Nephron (organoid): ENCODE measurements around the gene NDUFB5.

Experiments used
- H3K27ac Mint-ChIP-seq, 3 experiments: 2 replicates each; pipeline ENCODE4 v1.8.0; 2020; ENCODE audit warnings: mixed read lengths in 3 of 3, mild to moderate bottlenecking in 2 of 3, moderate library complexity in 1 of 3
- H3K27me3 Mint-ChIP-seq: 2 replicates; pipeline ENCODE4 v1.8.0; 2021; ENCODE audit warnings: low read depth, mild to moderate bottlenecking, moderate library complexity, mixed read lengths
- H3K36me3 Mint-ChIP-seq: 2 replicates; pipeline ENCODE4 v1.8.0; 2020; ENCODE audit warnings: low read depth, mixed read lengths
- H3K4me1 Mint-ChIP-seq: 2 replicates; pipeline ENCODE4 v1.8.0; 2020; ENCODE audit warnings: mixed read lengths
- H3K4me3 Mint-ChIP-seq, 3 experiments: 2 replicates each; pipeline ENCODE4 v1.8.0; 2020; ENCODE audit warnings: mild to moderate bottlenecking in 3 of 3, mixed read lengths in 3 of 3, moderate library complexity in 2 of 3
- H3K9me3 Mint-ChIP-seq: 2 replicates; pipeline ENCODE4 v1.8.0; 2020; ENCODE audit warnings: mixed read lengths
- TF ChIP-seq, protein P1 (sequence below), 3 experiments: fragments of 200-600 bp; sonication (generic); IDR thresholded peaks; one replicate each; pipeline ENCODE4 v1.5.0; 2021; ENCODE audit warnings: antibody characterized with exemption in 3 of 3; ENCODE audit not compliant: unreplicated experiment in 3 of 3

NDUFB5 gene

GRCh38 chr3:179653096-179653797 is 48.7 kb downstream of the NDUFB5 start:
- Mint-ChIP-seq H3K27me3 (peaks cover 4% of the 10 kb centered on the region), H3K36me3 (peaks cover 9% of the 10 kb centered on the region), H3K4me3 (peak overlapping the region; percentile 92 to 98 (median 98)), H3K4me1 (peaks cover 39% of the 10 kb centered on the region), H3K9me3 (no peaks in the 10 kb centered on the region), H3K27ac (peak overlapping the region; percentile 92 to 97 (median 96))
- TF ChIP-seq, protein P1, sequence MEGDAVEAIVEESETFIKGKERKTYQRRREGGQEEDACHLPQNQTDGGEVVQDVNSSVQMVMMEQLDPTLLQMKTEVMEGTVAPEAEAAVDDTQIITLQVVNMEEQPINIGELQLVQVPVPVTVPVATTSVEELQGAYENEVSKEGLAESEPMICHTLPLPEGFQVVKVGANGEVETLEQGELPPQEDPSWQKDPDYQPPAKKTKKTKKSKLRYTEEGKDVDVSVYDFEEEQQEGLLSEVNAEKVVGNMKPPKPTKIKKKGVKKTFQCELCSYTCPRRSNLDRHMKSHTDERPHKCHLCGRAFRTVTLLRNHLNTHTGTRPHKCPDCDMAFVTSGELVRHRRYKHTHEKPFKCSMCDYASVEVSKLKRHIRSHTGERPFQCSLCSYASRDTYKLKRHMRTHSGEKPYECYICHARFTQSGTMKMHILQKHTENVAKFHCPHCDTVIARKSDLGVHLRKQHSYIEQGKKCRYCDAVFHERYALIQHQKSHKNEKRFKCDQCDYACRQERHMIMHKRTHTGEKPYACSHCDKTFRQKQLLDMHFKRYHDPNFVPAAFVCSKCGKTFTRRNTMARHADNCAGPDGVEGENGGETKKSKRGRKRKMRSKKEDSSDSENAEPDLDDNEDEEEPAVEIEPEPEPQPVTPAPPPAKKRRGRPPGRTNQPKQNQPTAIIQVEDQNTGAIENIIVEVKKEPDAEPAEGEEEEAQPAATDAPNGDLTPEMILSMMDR (IDR thresholded peaks at IDR 0.05; ENCODE audit: unreplicated experiment in 3 of 3), result no peak

GRCh38 chr3:179655236-179655635 is 50.6 kb downstream of the NDUFB5 start:
- Mint-ChIP-seq H3K36me3 (peaks cover 9% of the 10 kb centered on the region), H3K4me1 (peaks cover 55% of the 10 kb centered on the region), H3K27ac (peak overlapping the region in 2 of 3 experiments; percentile 16 to 64)

GRCh38 chr3:179658606-179659005 is 54.0 kb downstream of the NDUFB5 start:
- TF ChIP-seq, protein P1 (IDR thresholded peaks at IDR 0.05; ENCODE audit: unreplicated experiment in 3 of 3), result no peak
- Mint-ChIP-seq H3K9me3 (no peaks in the 10 kb centered on the region), H3K27me3 (no peaks in the 10 kb centered on the region), H3K4me1 (peaks cover 76% of the 10 kb centered on the region), H3K36me3 (peaks cover 9% of the 10 kb centered on the region), H3K4me3 (peak overlapping the region in 1 of 3 experiments; percentile 53), H3K27ac (peak overlapping the region in 2 of 3 experiments; percentile 29 to 32)

More at GRCh38 chr3:179655236-179655635, 50.6 kb downstream of the NDUFB5 start:
- TF ChIP-seq, protein P1 (IDR thresholded peaks at IDR 0.05; ENCODE audit: unreplicated experiment in 3 of 3), result no peak
- peak overlapping the region; percentile 92 to 98 (median 98) for H3K4me3 Mint-ChIP-seq
- H3K9me3 Mint-ChIP-seq, result no peaks in the 10 kb centered on the region
- H3K27me3 Mint-ChIP-seq, result peaks cover 4% of the 10 kb centered on the region

DNA sequence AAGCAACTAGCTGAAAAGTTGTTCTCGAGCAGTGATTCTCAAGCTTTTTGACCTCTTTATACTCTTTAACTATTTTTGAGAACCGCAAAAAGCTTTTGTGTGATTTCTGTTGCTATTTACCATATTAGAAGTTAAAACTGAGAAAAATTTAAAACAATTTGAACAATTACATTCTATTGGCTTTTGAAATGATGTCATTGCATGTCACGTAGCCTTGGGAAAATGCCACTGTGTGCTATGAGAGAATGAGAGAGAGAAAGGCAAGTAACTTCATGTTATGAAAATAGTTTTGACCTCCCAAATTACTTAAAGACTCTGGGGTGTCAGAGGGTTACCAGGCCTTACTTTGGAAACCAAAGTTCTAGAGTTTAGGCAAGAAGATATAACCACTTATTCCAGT is 56.3 kb downstream of the NDUFB5 start:
- H3K9me3 Mint-ChIP-seq, result no peaks in the 10 kb centered on the region
- H3K4me1 Mint-ChIP-seq, result peaks cover 82% of the 10 kb centered on the region
- H3K4me3 Mint-ChIP-seq, result no peak overlapping the region
- H3K27ac Mint-ChIP-seq, result no peak overlapping the region
- TF ChIP-seq, protein P1 (IDR thresholded peaks at IDR 0.05; ENCODE audit: unreplicated experiment in 3 of 3), result no peak
- H3K27me3 Mint-ChIP-seq, result no peaks in the 10 kb centered on the region
- H3K36me3 Mint-ChIP-seq, result peaks cover 2% of the 10 kb centered on the region

DNA sequence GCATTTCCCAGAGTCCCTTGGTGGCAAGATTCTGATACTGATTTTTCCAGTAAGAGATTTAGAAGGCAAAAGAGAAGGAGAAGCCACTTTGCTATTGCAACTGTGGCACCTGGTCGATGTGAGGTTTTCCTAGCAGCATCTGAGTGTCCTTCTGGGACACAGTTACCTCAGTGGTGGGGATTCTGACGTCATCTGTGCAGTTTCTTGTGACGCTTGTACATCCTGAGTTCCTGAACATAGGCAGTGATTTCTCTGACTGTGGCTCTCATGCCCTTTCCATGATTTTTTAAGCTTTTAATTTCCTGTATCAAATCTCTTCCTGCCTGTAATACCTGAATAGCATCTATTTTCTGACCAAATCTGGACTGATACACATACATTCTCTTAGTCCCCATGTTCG is 57.2 kb downstream of the NDUFB5 start:
- Mint-ChIP-seq H3K4me3 (no peak overlapping the region), H3K36me3 (no peaks in the 10 kb centered on the region), H3K27me3 (no peaks in the 10 kb centered on the region), H3K9me3 (no peaks in the 10 kb centered on the region), H3K27ac (no peak overlapping the region), H3K4me1 (peaks cover 81% of the 10 kb centered on the region)
- TF ChIP-seq, protein P1 (IDR thresholded peaks at IDR 0.05; ENCODE audit: unreplicated experiment in 3 of 3), result no peak

- TF ChIP-seq, protein P1 (IDR thresholded peaks at IDR 0.05; ENCODE audit: unreplicated experiment in 3 of 3), result no peak
- Mint-ChIP-seq H3K4me1 (peaks cover 81% of the 10 kb centered on the region), H3K9me3 (no peaks in the 10 kb centered on the region), H3K36me3 (no peaks in the 10 kb centered on the region), H3K27ac (peak overlapping the region in 1 of 3 experiments; percentile 28), H3K4me3 (no peak overlapping the region), H3K27me3 (no peaks in the 10 kb centered on the region)
Observed at GRCh38 chr3:179663093-179663492, 58.5 kb downstream of the NDUFB5 start.
